CD14-positive monocyte (primary cell): Measurements from ENCODE around the gene OXLD1. TPM values are rescaled to one million over a fixed set of nuclear protein-coding genes. Genes with fewer than 3 reads are reported as not detected.

Source experiments
- DNase-seq, 3 donors: peaks; one replicate each; pipeline ENCODE4 v3.0.0-alpha.2; 2011 to 2022
- H2AFZ ChIP-seq: 2 replicates; pipeline ENCODE4 v1.6.0; 2012; ENCODE audit warnings: mild to moderate bottlenecking, low read depth, low read length, inconsistent platforms; ENCODE audit not compliant: insufficient read depth, poor library complexity, severe bottlenecking
- H3K27ac ChIP-seq, 2 donors: 1 replicate in 1 of 2; 2 replicates in 1 of 2; pipeline ENCODE4 v1.5.1; 2012 to 2013; ENCODE audit warnings: low read length in 2 of 2, control low read depth in 1 of 2, inconsistent platforms in 1 of 2, low read depth in 1 of 2, mild to moderate bottlenecking in 1 of 2
- H3K27me3 ChIP-seq, 2 donors: one replicate each; pipeline versions ENCODE4 v1.6.0 to v1.6.1; 2011 to 2013; ENCODE audit warnings: low read length in 2 of 2; ENCODE audit not compliant: control insufficient read depth in 2 of 2, insufficient read depth in 2 of 2
- H3K36me3 ChIP-seq, 2 donors: replicated peaks in 1 of 2; 1 replicate in 1 of 2; 2 replicates in 1 of 2; pipeline versions ENCODE4 v1.5.1 to v1.6.1; 2012 to 2013; ENCODE audit warnings: low read length in 2 of 2, control low read depth in 1 of 2, inconsistent platforms in 1 of 2, mild to moderate bottlenecking in 1 of 2; ENCODE audit not compliant: insufficient read depth in 2 of 2, control insufficient read depth in 1 of 2
- H3K4me1 ChIP-seq, 2 donors: 1 replicate in 1 of 2; 2 replicates in 1 of 2; pipeline versions ENCODE4 v1.5.1 to v1.6.1; 2012 to 2013; ENCODE audit warnings: low read length in 2 of 2, control low read depth in 1 of 2, inconsistent platforms in 1 of 2, mild to moderate bottlenecking in 1 of 2, moderate library complexity in 1 of 2; ENCODE audit not compliant: insufficient read depth in 2 of 2, control insufficient read depth in 1 of 2
- H3K4me2 ChIP-seq: replicated peaks from 2 replicates; pipeline ENCODE3; 2012; ENCODE audit warnings: low read length, moderate library complexity, mild to moderate bottlenecking; ENCODE audit not compliant: poor library complexity, severe bottlenecking; ENCODE audit errors: extremely low read depth
- H3K4me3 ChIP-seq, 3 experiments: fragments of 200-600 bp in 1 of 3; sonication (generic) in 1 of 3; replicated peaks in 1 of 3; 1 replicate in 2 of 3; 2 replicates in 1 of 3; pipeline ENCODE4 v1.5.1; 2011 to 2013; ENCODE audit warnings: low read length in 3 of 3, mild to moderate bottlenecking in 3 of 3, control low read depth in 2 of 3, low read depth in 2 of 3, inconsistent platforms in 1 of 3, moderate library complexity in 1 of 3
- H3K79me2 ChIP-seq: 2 replicates; pipeline ENCODE4 v1.6.0; 2012; ENCODE audit warnings: mild to moderate bottlenecking, control low read depth, inconsistent platforms, low read length, moderate library complexity; ENCODE audit not compliant: insufficient read depth
- H3K9ac ChIP-seq: 2 replicates; pipeline ENCODE4 v1.6.0; 2017; ENCODE audit warnings: low read length, mild to moderate bottlenecking; ENCODE audit not compliant: insufficient read depth, poor library complexity, severe bottlenecking
- H3K9me3 ChIP-seq, 2 donors: replicated peaks in 1 of 2; 1 replicate in 1 of 2; 2 replicates in 1 of 2; pipeline versions ENCODE4 v1.5.1 to v1.6.1; 2012 to 2013; ENCODE audit warnings: low read length in 2 of 2, control low read depth in 1 of 2; ENCODE audit not compliant: control insufficient read depth in 1 of 2, insufficient read depth in 1 of 2
- H4K20me1 ChIP-seq: 2 replicates; pipeline ENCODE4 v1.6.0; 2012; ENCODE audit warnings: mild to moderate bottlenecking, low read length, control low read depth, moderate library complexity; ENCODE audit not compliant: insufficient read depth
- H3K27ac Mint-ChIP-seq, 7 donors: one replicate each; pipeline ENCODE4 v1.8.0; 2020; ENCODE audit warnings: mild to moderate bottlenecking in 7 of 7, mixed read lengths in 7 of 7, moderate library complexity in 6 of 7, inconsistent platforms in 2 of 7
- H3K27me3 Mint-ChIP-seq, 3 donors: one replicate each; pipeline ENCODE4 v1.8.0; 2021 to 2022; ENCODE audit warnings: low read depth in 3 of 3, mild to moderate bottlenecking in 3 of 3, mixed read lengths in 3 of 3, moderate library complexity in 3 of 3, inconsistent platforms in 1 of 3
- H3K36me3 Mint-ChIP-seq, 2 donors: one replicate each; pipeline ENCODE4 v1.8.0; 2020; ENCODE audit warnings: mixed read lengths in 2 of 2, inconsistent platforms in 1 of 2, mild to moderate bottlenecking in 1 of 2
- H3K4me1 Mint-ChIP-seq: one replicate; pipeline ENCODE4 v1.8.0; 2020; ENCODE audit warnings: mild to moderate bottlenecking, mixed read lengths
- H3K4me3 Mint-ChIP-seq, 2 donors: one replicate each; pipeline ENCODE4 v1.8.0; 2020; ENCODE audit warnings: mild to moderate bottlenecking in 2 of 2, mixed read lengths in 2 of 2, moderate library complexity in 1 of 2
- H3K9me3 Mint-ChIP-seq, 7 donors: one replicate each; pipeline ENCODE4 v1.8.0; 2020 to 2022; ENCODE audit warnings: mixed read lengths in 7 of 7, mild to moderate bottlenecking in 6 of 7, moderate library complexity in 6 of 7, inconsistent platforms in 2 of 7
- WGBS: methylation state at CpG from one replicate; pipeline ENCODE4 v1.1.5; 2013; ENCODE audit warnings: missing lambda C conversion rate; ENCODE audit not compliant: insufficient coverage; 5-methylcytosine and 5-hydroxymethylcytosine counted together
- intact Hi-C, 2 donors: fragments of 100-400 bp; cut with micrococcal nuclease; formaldehyde crosslinking; loops; one replicate each; pipeline versions ENCODE4 v1.15.0 to v1.15.1; 2023
- polyA plus RNA-seq, 3 donors: library from polyadenylated mRNA; depleted of rRNA in 1 of 3; unstranded in 2 of 3; stranded (reverse) in 1 of 3; fragments of 300-500 nt in 2 of 3; fragments of >200 nt in 1 of 3; fragmentation: Illumina TruSeq in 2 of 3; gene quantifications; 1 replicate in 2 of 3; 2 replicates in 1 of 3; pipeline ENCODE4 v1.2.3, GENCODE V29; 2012 to 2021
- TF ChIP-seq, protein P1 (sequence below): fragments of 200-600 bp; IDR thresholded peaks from one replicate; pipeline ENCODE4 v1.8.0; 2022; ENCODE audit warnings: antibody characterized with exemption, mild to moderate bottlenecking

Gene OXLD1
- polyA plus RNA-seq, 3 donors, result 46.0 to 61.1 (median 51.8) TPM

- Mint-ChIP-seq H3K9me3 (peaks cover 10 to 26% (median 19%) of the 10 kb centered on the region in 7 donors), H3K36me3 (peaks cover 2 to 6% of the 10 kb centered on the region in 2 donors), H3K4me3 (no peak overlapping the region), H3K4me1 (peaks cover 12% of the 10 kb centered on the region), H3K27ac (no peak overlapping the region), H3K27me3 (peaks cover 36 to 54% (median 51%) of the 10 kb centered on the region in 3 donors)
- no peak overlapping the region for H3K9ac ChIP-seq
- peaks cover 11 to 30% of the 10 kb centered on the region in 2 donors for H3K27me3 ChIP-seq
- no peaks in the 10 kb centered on the region for H4K20me1 ChIP-seq
- H3K9me3 ChIP-seq, result peaks cover 13 to 16% of the 10 kb centered on the region in 2 donors
- intact Hi-C loops, result no loop called here
- TF ChIP-seq, protein P1, sequence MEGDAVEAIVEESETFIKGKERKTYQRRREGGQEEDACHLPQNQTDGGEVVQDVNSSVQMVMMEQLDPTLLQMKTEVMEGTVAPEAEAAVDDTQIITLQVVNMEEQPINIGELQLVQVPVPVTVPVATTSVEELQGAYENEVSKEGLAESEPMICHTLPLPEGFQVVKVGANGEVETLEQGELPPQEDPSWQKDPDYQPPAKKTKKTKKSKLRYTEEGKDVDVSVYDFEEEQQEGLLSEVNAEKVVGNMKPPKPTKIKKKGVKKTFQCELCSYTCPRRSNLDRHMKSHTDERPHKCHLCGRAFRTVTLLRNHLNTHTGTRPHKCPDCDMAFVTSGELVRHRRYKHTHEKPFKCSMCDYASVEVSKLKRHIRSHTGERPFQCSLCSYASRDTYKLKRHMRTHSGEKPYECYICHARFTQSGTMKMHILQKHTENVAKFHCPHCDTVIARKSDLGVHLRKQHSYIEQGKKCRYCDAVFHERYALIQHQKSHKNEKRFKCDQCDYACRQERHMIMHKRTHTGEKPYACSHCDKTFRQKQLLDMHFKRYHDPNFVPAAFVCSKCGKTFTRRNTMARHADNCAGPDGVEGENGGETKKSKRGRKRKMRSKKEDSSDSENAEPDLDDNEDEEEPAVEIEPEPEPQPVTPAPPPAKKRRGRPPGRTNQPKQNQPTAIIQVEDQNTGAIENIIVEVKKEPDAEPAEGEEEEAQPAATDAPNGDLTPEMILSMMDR, result no peak
- no peak overlapping the region for H3K4me2 ChIP-seq
- no peak overlapping the region for H2AFZ ChIP-seq
- no peak for DNase-seq
- H3K36me3 ChIP-seq, result no peaks in the 10 kb centered on the region
- H3K79me2 ChIP-seq, result no peaks in the 10 kb centered on the region
- H3K4me1 ChIP-seq, result peaks cover 11 to 15% of the 10 kb centered on the region in 2 donors
- WGBS, result 93% methylated on average over 5 of the region's 9 CpGs
- no peak overlapping the region for H3K27ac ChIP-seq
- no peak overlapping the region for H3K4me3 ChIP-seq
Observed at GRCh38 chr17:81650951-81651350, 15.5 kb downstream of the OXLD1 start.

GRCh38 chr17:81648707-81649085, 17.7 kb downstream of the OXLD1 start:
- Mint-ChIP-seq H3K27ac (no peak overlapping the region), H3K9me3 (peaks cover 10 to 26% (median 19%) of the 10 kb centered on the region in 7 donors), H3K4me3 (peak overlapping the region in 1 of 2 donors; percentile 71), H3K4me1 (peaks cover 7% of the 10 kb centered on the region), H3K27me3 (peaks cover 30 to 45% (median 42%) of the 10 kb centered on the region in 3 donors), H3K36me3 (peaks cover 2 to 6% of the 10 kb centered on the region in 2 donors)
- TF ChIP-seq, protein P1, result no peak
- H2AFZ ChIP-seq, result no peak overlapping the region
- no peak overlapping the region for H3K27ac ChIP-seq
- no peak overlapping the region for H3K9ac ChIP-seq
- no peak overlapping the region for H3K4me3 ChIP-seq
- H3K4me1 ChIP-seq, result peaks cover 11 to 12% of the 10 kb centered on the region in 2 donors
- H3K36me3 ChIP-seq, result no peaks in the 10 kb centered on the region
- no peaks in the 10 kb centered on the region for H4K20me1 ChIP-seq
- no peaks in the 10 kb centered on the region for H3K79me2 ChIP-seq
- 74% methylated on average over 12 of the region's 14 CpGs for WGBS
- peaks cover 13 to 16% of the 10 kb centered on the region in 2 donors for H3K9me3 ChIP-seq
- H3K4me2 ChIP-seq, result no peak overlapping the region
- intact Hi-C loops, result no loop called here
- H3K27me3 ChIP-seq, result peaks cover 11 to 30% of the 10 kb centered on the region in 2 donors
- DNase-seq, result no peak
